ENCODE results near the gene KRTAP12-3. TPM values are rescaled to one million over a fixed set of nuclear protein-coding genes. Genes with fewer than 3 reads are reported as not detected.

Gene KRTAP12-3
- total RNA-seq, 1 experiment from 2014 or later, result not detected

GRCh38 chr21:44681861-44682579 lies 24.3 kb downstream of the KRTAP12-3 start, which contains the start of gene KRTAP12-1 (continued):
- TF ChIP-seq CTCF (IDR thresholded peaks at IDR 0.05), result no peak

GRCh38 chr21:44682580-44683151 lies 24.9 kb downstream of the KRTAP12-3 start:
- TF ChIP-seq NFE2L1 (CRISPR knock-in tag; IDR thresholded peaks at IDR 0.05) (no peak), ZNF121 (CRISPR knock-in tag; IDR thresholded peaks at IDR 0.05) (0 out of 2 replicates have a peak, but pooled peaks have one; percentile 15)
- Mint-ChIP-seq H3K4me1 (peaks cover 16% of the 10 kb centered on the region), H3K27me3 (ENCODE audit: low read depth) (peaks cover 6% of the 10 kb centered on the region; the same call in 1 of the 2 replicates), H3K36me3 (no peaks in the 10 kb centered on the region), H3K9me3 (no peaks in the 10 kb centered on the region), H3K27ac (no peak overlapping the region), H3K4me3 (no peak overlapping the region)
- ChIA-PET POLR2A (no interaction called here), CTCF (no interaction called here)
- ATAC-seq (no peak), DNase-seq (ENCODE audit: low spot score) (no peak)

- H3K4me1 Mint-ChIP-seq, result peaks cover 21% of the 10 kb centered on the region
- DNase-seq (ENCODE audit: low spot score) (no peak), ATAC-seq (no peak)
- no peak overlapping the region for H3K4me3 Mint-ChIP-seq
- peaks cover 6% of the 10 kb centered on the region; the same call in 1 of the 2 replicates for H3K27me3 Mint-ChIP-seq (ENCODE audit: low read depth)
- TF ChIP-seq ZBTB21 (CRISPR knock-in tag; IDR thresholded peaks at IDR 0.05; ENCODE audit: borderline replicate concordance) (no peak), E2F5 (CRISPR knock-in tag; IDR thresholded peaks at IDR 0.05) (no peak), ZNF423 (CRISPR knock-in tag; IDR thresholded peaks at IDR 0.05) (no peak), JAZF1 (CRISPR knock-in tag; IDR thresholded peaks at IDR 0.05) (no peak), ZNF263 (CRISPR knock-in tag; IDR thresholded peaks at IDR 0.05; ENCODE audit: low read depth) (no peak)
- ChIA-PET CTCF (no interaction called here), POLR2A (no interaction called here)
- no peaks in the 10 kb centered on the region for H3K9me3 Mint-ChIP-seq
- no peak overlapping the region for H3K27ac Mint-ChIP-seq
- no peaks in the 10 kb centered on the region for H3K36me3 Mint-ChIP-seq
Observed at GRCh38 chr21:44684077-44684476, 26.3 kb downstream of the KRTAP12-3 start.

GRCh38 chr21:44684483-44684882 lies 26.8 kb downstream of the KRTAP12-3 start:
- no peak for ATAC-seq
- H3K27ac Mint-ChIP-seq, result no peak overlapping the region
- CTCF ChIA-PET, result no interaction called here
- H3K4me3 Mint-ChIP-seq, result no peak overlapping the region
- DNase-seq (ENCODE audit: low spot score), result no peak
- POLR2A ChIA-PET, result no interaction called here
- peaks cover 6% of the 10 kb centered on the region; the same call in 1 of the 2 replicates for H3K27me3 Mint-ChIP-seq (ENCODE audit: low read depth)
- H3K9me3 Mint-ChIP-seq, result no peaks in the 10 kb centered on the region
- H3K36me3 Mint-ChIP-seq, result no peaks in the 10 kb centered on the region
- peaks cover 21% of the 10 kb centered on the region for H3K4me1 Mint-ChIP-seq
- no peak for TF ChIP-seq OVOL2 (CRISPR knock-in tag; IDR thresholded peaks at IDR 0.05; ENCODE audit: borderline replicate concordance)
- no peak for TF ChIP-seq ZNF423 (CRISPR knock-in tag; IDR thresholded peaks at IDR 0.05)
- no peak for TF ChIP-seq ZNF219 (CRISPR knock-in tag; IDR thresholded peaks at IDR 0.05; ENCODE audit: borderline replicate concordance)
- TF ChIP-seq CDX4 (CRISPR knock-in tag; IDR thresholded peaks at IDR 0.05; ENCODE audit: borderline replicate concordance), result no peak
- no peak for TF ChIP-seq TP53 (CRISPR knock-in tag; IDR thresholded peaks at IDR 0.05)
- no peak for TF ChIP-seq ERG (CRISPR knock-in tag; IDR thresholded peaks at IDR 0.05)
- no peak for TF ChIP-seq ESRRA (CRISPR knock-in tag; IDR thresholded peaks at IDR 0.05; ENCODE audit: borderline replicate concordance)
- TF ChIP-seq ZNF263 (CRISPR knock-in tag; IDR thresholded peaks at IDR 0.05; ENCODE audit: low read depth), result no peak
- no peak for TF ChIP-seq IRF1 (CRISPR knock-in tag; IDR thresholded peaks at IDR 0.05)
- TF ChIP-seq ATF6 (CRISPR knock-in tag; IDR thresholded peaks at IDR 0.05), result no peak
- TF ChIP-seq MYBL2 (CRISPR knock-in tag; IDR thresholded peaks at IDR 0.05), result no peak
- no peak for TF ChIP-seq NR3C1 (CRISPR knock-in tag; conservative IDR thresholded peaks at IDR 0.05; ENCODE audit: low read depth)
- no peak for TF ChIP-seq ZMAT4 (CRISPR knock-in tag; IDR thresholded peaks at IDR 0.05)
- TF ChIP-seq SP1 (CRISPR knock-in tag; conservative IDR thresholded peaks at IDR 0.05), result no peak

All from WTC11 (cell line).